Activated CD8-positive, alpha-beta memory T cell treated with anti-CD3 and anti-CD28 coated beads for 48 hours (primary cell): ENCODE data around the gene EHD1.

Experiments used
- DNase-seq, 3 experiments: peaks; one replicate each; pipeline ENCODE4 v3.0.0-alpha.2; 2020; ENCODE audit warnings: low read depth in 2 of 3, low spot score in 2 of 3

EHD1 gene

GRCh38 chr11:64875369-64876228 is 2.8 kb downstream of the EHD1 start:
- DNase-seq: no peak

- DNase-seq: no peak
Observed at GRCh38 chr11:64874308-64875240, 3.8 kb downstream of the EHD1 start.

- DNase-seq: no peak
Observed at GRCh38 chr11:64872790-64873488, 5.5 kb downstream of the EHD1 start.

- no peak for DNase-seq
Observed at GRCh38 chr11:64871492-64871891, 6.9 kb downstream of the EHD1 start.

- DNase-seq: no peak
Observed at GRCh38 chr11:64870893-64871466, 7.4 kb downstream of the EHD1 start.

- no peak for DNase-seq
Observed at GRCh38 chr11:64870176-64870892, 8.1 kb downstream of the EHD1 start.

GRCh38 chr11:64869571-64870175 is 8.7 kb downstream of the EHD1 start:
- no peak for DNase-seq

- DNase-seq: no peak
Observed at GRCh38 chr11:64868904-64869570, 9.4 kb downstream of the EHD1 start.

GRCh38 chr11:64867748-64868462 is 10.5 kb downstream of the EHD1 start:
- no peak for DNase-seq

GRCh38 chr11:64866173-64866491 is 12.3 kb downstream of the EHD1 start:
- DNase-seq: no peak

GRCh38 chr11:64865286-64866172 is 12.9 kb downstream of the EHD1 start:
- no peak for DNase-seq

GRCh38 chr11:64864473-64865285 is 13.7 kb downstream of the EHD1 start:
- no peak for DNase-seq

GRCh38 chr11:64864135-64864472 is 14.3 kb downstream of the EHD1 start:
- DNase-seq: no peak

- DNase-seq: no peak
Observed at GRCh38 chr11:64863391-64864060, 14.9 kb downstream of the EHD1 start.

GRCh38 chr11:64862987-64863390 is 15.4 kb downstream of the EHD1 start:
- DNase-seq: no peak

GRCh38 chr11:64861227-64861975 is 17.0 kb downstream of the EHD1 start:
- DNase-seq: no peak
